ENCODE results near the gene ADGRG1. TPM values are rescaled to one million over a fixed set of nuclear protein-coding genes. Genes with fewer than 3 reads are reported as not detected.

Gene ADGRG1
- total RNA-seq, 1 donor from 2014 or later = 4.8 TPM

DNA sequence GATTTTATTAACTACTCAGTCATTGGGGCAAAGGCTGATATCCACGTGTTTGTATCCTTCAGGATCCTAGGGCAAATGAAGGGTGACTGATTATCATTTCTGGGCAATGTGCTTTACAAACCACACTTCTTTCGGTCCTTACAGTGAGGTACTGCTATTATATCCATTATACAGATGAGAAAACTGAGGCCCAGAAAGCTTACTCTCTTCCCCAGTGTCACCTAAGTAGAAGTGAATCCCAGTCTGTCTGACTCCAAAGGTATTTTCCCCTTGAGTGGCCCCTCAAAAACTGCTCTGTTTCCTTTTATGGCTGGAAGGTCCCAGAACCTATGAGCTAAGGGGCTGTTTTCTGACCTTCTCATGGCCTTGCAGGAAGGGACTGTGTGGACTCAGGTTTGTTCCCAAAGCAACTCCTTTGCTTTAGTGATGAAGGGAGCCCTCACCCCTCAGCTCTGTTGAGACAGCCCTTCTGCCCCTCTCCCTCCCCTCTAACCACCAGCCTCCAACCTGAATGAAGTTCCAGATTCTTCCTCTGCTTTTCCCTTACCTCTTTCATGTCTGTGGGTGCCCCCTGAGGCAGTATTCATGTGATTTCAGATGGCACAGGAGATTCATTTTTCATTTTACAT is 27.4 kb upstream of the ADGRG1 start:
- H3K4me3 Mint-ChIP-seq (ENCODE audit: unreplicated experiment) = no peak overlapping the region
- peaks cover 2% of the 10 kb centered on the region for H3K36me3 Mint-ChIP-seq (ENCODE audit: unreplicated experiment)
- peaks cover 17% of the 10 kb centered on the region for H3K9me3 Mint-ChIP-seq (ENCODE audit: unreplicated experiment)
- TF ChIP-seq, protein P1, sequence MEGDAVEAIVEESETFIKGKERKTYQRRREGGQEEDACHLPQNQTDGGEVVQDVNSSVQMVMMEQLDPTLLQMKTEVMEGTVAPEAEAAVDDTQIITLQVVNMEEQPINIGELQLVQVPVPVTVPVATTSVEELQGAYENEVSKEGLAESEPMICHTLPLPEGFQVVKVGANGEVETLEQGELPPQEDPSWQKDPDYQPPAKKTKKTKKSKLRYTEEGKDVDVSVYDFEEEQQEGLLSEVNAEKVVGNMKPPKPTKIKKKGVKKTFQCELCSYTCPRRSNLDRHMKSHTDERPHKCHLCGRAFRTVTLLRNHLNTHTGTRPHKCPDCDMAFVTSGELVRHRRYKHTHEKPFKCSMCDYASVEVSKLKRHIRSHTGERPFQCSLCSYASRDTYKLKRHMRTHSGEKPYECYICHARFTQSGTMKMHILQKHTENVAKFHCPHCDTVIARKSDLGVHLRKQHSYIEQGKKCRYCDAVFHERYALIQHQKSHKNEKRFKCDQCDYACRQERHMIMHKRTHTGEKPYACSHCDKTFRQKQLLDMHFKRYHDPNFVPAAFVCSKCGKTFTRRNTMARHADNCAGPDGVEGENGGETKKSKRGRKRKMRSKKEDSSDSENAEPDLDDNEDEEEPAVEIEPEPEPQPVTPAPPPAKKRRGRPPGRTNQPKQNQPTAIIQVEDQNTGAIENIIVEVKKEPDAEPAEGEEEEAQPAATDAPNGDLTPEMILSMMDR (IDR thresholded peaks at IDR 0.05) = no peak
- H3K27ac Mint-ChIP-seq (ENCODE audit: unreplicated experiment) = no peak overlapping the region
- peaks cover 42% of the 10 kb centered on the region for H3K27me3 Mint-ChIP-seq (ENCODE audit: unreplicated experiment)
- peak; percentile 15 for DNase-seq (ENCODE audit: extremely low spot score, unreplicated experiment)
- no peaks in the 10 kb centered on the region for H3K4me1 Mint-ChIP-seq (ENCODE audit: unreplicated experiment)

DNA sequence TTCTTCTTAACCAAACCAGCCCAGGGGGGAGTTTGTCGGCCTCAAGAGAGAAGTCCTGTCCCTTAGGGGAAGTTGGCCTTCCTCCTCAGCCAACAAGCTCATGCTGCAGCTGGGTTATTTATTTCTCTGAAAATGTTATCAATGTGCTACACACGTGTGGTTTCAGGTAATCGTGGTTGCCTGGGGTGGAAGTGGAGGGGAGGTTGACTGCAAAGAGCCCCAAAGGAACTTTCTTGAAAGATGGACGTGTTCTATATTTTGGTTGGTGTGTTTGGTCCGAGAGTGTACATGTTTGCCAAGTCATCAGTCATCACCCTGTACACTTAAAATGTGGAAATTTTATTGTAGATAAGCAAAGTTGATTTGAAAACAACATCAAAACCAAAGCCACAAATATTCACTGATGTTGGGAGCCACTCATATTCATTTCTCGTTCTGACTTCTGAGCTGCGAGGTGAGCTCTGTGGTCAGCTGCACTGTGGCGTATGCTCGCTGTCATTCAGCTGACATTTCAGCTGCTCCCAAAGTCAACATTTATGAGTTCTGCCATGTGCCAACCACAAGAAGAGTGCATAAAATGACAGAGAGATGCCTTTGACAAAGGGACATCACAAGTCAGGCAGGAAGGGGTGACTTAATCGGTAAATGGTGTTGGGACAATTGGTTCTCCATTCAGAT is 26.5 kb upstream of the ADGRG1 start:
- H3K36me3 Mint-ChIP-seq (ENCODE audit: unreplicated experiment) = peaks cover 2% of the 10 kb centered on the region
- H3K4me1 Mint-ChIP-seq (ENCODE audit: unreplicated experiment) = no peaks in the 10 kb centered on the region
- TF ChIP-seq, protein P1 (IDR thresholded peaks at IDR 0.05) = no peak
- no peak overlapping the region for H3K4me3 Mint-ChIP-seq (ENCODE audit: unreplicated experiment)
- DNase-seq (ENCODE audit: extremely low spot score, unreplicated experiment) = peak; percentile 48
- no peak overlapping the region for H3K27ac Mint-ChIP-seq (ENCODE audit: unreplicated experiment)
- H3K27me3 Mint-ChIP-seq (ENCODE audit: unreplicated experiment) = peaks cover 35% of the 10 kb centered on the region
- H3K9me3 Mint-ChIP-seq (ENCODE audit: unreplicated experiment) = peaks cover 15% of the 10 kb centered on the region

DNA sequence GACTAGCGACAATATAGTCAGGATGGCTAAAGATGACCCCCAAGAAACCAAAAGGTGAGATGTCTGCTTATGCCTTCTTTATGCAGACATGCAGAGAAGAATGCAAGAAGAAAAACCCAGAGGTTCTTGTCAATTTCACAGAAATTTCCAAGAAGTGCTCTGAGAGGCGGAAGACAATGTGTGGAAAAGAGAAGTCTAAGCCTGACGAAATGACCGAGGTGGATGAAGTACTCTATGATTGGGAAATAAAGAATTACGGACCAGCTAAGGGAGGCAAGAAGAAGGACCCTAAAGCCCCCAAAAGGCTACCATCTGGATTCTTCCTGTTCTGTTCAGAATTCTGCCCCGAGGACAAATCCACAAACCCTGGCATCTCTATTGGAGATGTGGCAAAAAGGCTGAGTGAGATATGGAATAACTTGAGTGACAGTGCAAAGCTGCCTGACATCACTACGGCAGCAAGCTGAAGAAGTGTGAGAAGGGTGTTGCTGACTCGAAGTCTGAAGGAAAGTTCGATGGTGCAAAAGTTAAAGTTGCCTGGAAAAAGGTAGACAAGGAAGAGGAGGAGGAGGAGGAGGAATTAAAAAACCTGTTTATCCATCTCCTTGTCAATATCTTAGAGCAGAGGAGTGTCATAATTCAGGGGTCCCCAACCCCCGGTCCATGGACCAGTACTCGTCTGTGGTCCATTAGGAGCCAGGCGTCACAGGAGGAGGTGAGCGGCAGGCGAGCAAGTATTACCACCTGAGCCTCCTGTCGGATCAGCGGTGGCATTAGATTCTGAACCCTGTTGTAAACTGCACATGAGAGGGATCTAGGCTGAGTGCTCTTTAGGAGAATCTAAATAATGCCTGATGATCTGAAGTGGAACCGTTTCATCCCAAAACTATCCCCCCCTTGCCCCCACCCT is 25.1 kb upstream of the ADGRG1 start:
- no peak overlapping the region for H3K27ac Mint-ChIP-seq (ENCODE audit: unreplicated experiment)
- TF ChIP-seq, protein P1 (IDR thresholded peaks at IDR 0.05) = no peak
- no peaks in the 10 kb centered on the region for H3K4me1 Mint-ChIP-seq (ENCODE audit: unreplicated experiment)
- no peak overlapping the region for H3K4me3 Mint-ChIP-seq (ENCODE audit: unreplicated experiment)
- peak; percentile 63 for DNase-seq (ENCODE audit: extremely low spot score, unreplicated experiment)
- H3K36me3 Mint-ChIP-seq (ENCODE audit: unreplicated experiment) = no peaks in the 10 kb centered on the region
- peaks cover 28% of the 10 kb centered on the region for H3K27me3 Mint-ChIP-seq (ENCODE audit: unreplicated experiment)
- H3K9me3 Mint-ChIP-seq (ENCODE audit: unreplicated experiment) = peaks cover 3% of the 10 kb centered on the region

DNA sequence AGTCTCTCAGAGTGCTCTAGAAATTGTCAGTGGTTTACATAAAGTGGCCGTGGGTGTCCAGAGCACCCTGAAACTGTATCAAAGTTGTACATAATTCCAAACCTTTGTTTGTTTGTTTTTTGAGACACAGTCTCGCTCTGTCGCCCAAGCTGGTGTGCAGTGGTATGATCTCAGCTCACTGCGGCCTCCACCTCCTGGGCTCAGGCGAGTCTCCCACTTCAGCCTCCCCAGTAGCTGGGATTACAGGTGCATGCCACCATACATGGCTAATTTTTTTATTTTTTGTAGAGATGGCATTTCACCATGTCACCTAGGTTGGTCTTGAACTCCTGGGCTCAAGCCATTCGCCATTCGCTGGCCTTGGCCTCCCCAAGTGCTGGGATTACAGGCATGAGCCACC is 24.3 kb upstream of the ADGRG1 start:
- no peaks in the 10 kb centered on the region for H3K36me3 Mint-ChIP-seq (ENCODE audit: unreplicated experiment)
- H3K27me3 Mint-ChIP-seq (ENCODE audit: unreplicated experiment) = peaks cover 22% of the 10 kb centered on the region
- no peaks in the 10 kb centered on the region for H3K9me3 Mint-ChIP-seq (ENCODE audit: unreplicated experiment)
- TF ChIP-seq, protein P1 (IDR thresholded peaks at IDR 0.05) = no peak
- no peaks in the 10 kb centered on the region for H3K4me1 Mint-ChIP-seq (ENCODE audit: unreplicated experiment)
- DNase-seq (ENCODE audit: extremely low spot score, unreplicated experiment) = peak; percentile 44
- H3K27ac Mint-ChIP-seq (ENCODE audit: unreplicated experiment) = no peak overlapping the region
- H3K4me3 Mint-ChIP-seq (ENCODE audit: unreplicated experiment) = no peak overlapping the region

All from osteocyte (in vitro differentiated cells).